Stimulated activated CD8-positive, alpha-beta memory T cell treated with anti-CD3 and anti-CD28 coated beads, Interleukin-7, amount 100 ng/mL, for 4 hours (primary cell): ENCODE measurements around the gene PSMD8.
"Not testable (repeated sequence)": the region's sequence is repeated elsewhere in the genome, so short reads cannot be mapped to it uniquely, and the experiment has no call there.

Experiments used
- DNase-seq, 2 donors: peaks; one replicate each; pipeline ENCODE4 v3.0.0-alpha.2; 2020; ENCODE audit warnings: low read depth in 2 of 2

Gene PSMD8

DNA sequence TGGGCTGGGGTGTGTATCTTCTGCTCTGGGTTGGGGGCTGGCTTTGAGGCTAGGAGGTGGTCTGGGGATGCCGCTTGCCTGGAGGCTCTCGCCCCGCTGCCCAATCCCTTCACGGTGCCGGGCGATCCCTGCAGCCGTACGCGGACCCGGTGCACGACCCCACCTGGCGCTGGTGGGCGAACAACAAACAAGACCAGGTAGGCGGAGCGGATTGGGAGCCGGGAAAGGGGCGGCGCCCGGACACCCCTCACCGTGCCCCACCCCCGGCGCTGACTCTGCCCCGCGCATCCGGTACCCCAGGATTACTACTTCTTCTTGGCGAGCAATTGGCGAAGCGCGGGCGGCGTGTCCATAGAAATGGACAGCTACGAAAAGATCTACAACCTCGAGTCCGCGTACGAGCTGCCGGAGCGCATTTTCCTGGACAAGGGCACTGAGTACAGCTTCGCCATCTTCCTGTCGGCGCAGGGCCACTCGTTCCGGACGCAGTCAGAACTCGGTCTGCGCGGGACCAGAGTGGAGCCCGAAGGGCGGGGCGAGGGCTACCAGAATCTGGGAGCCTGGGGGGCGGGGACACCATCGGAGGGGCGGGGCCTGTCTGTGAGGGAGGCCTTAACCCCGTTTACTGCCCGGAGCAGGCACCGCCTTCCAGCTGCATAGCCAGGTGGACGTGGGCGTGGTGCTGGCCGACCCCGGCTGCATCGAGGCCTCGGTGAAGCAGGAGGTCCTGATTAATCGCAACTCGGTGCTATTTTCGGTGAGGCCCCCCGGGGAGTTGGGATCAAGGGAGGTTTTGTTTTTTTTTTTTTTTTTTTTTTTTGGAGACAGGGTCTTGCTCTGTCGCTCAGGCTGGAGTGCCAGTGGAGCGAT lies 12.1 kb upstream of the PSMD8 start:
- DNase-seq, result peak; percentile 35 to 51

DNA sequence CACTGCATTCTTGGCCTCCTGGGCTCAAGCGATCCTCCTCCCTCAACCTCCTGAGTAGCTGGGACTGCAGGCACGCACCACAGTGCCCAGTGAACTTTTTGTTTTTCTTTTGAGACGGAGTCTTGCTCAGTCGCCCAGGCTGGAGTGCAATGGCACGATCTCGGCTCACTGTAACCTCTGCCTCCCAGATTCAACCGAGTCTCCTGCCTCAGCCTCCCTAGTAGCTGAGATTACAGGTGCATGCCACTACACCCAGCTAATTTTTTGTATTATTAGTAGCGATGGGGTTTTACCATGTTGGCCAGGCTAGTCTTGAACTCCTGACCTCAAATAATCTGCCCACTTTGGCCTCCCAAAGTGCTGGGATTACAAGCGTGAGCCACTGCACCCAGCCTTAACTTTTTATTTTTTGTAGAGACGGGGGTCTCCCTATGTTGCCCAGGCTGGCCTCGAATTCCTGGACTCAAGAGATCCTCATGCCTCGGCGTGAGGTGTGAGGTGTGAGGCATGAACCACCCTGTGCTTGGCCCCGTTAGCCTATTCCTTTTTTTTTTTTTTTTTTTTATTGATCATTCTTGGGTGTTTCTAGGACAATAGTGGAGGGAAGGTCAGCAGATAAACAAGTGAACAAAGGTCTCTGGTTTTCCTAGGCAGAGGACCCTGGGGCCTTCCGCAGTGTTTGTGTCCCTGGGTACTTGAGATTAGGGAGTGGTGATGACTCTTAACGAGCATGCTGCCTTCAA lies 11.3 kb upstream of the PSMD8 start:
- DNase-seq, result not testable (repeated sequence)

DNA sequence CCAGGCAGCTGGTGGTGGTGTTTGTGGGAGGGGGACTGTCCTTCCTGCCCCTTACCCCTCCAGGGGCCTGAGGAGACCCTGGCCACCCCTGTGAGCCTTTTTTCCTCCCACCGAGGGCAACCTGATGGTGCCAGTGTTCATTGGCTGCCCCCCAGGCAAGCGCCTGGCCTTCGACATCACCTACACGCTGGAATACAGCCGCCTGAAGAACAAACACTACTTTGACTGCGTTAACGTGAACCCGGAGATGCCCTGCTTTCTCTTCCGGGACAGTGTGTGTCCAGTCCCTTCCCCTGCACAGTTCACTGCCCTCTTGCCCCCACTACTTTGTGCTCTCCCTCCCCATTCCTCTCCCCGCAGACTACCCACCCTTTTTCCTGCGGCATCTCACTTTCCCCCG lies 7.3 kb upstream of the PSMD8 start:
- no peak for DNase-seq

DNA sequence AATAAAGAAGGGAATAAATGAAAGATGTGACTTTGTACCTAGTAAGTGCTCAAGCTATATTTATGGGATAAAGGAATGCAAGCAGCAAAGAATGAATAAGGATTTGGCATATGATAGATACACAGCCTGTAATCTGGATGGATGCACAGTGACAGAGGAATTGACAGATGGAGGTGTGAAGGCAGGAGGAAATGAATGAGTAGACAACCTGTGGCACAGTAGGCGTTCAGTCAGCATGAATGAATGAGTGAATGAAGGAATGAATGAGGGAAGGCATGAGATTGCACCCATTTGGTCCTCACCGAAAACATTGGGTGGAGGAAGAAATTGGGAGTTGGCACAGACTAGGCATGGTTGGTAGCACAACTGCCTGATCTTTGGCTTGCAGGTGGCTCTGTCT lies 4.8 kb upstream of the PSMD8 start:
- DNase-seq, result no peak

DNA sequence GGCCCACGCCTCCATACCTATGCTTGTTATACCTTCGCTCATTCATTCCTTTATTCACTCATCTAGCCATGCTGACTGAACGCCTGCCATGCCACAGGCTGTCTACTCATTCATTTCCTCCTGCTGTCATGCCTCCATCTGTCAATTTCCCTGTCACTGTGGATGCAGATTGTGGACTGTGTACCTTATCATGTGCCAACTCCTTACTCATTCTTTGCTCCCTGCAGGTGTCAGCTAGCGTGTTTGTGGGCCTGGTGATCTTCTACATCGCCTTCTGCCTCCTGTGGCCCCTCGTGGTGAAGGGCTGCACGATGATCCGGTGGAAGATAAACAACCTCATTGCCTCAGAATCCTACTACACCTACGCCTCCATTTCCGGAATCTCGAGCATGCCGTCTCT lies 4.1 kb upstream of the PSMD8 start:
- DNase-seq, result no peak

DNA sequence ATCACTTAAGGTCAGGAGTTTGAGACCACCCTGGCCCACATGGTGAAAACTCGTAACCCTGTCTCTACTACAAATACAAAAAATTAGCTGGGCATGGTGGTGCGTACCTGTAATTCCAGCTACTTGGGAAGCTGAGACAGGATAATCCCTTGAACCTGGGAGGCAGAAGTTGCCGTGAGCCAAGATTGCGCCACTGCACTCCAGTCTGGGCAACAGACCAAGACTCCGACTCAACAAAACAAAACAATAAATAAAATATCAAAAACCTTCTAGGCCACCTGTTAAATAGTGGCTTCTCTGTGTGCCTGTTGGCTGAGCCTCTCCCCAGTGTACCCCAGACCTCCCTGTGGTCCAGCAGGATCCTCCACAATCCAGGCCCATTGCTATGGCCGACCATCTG lies 3.3 kb upstream of the PSMD8 start:
- DNase-seq, result no peak

DNA sequence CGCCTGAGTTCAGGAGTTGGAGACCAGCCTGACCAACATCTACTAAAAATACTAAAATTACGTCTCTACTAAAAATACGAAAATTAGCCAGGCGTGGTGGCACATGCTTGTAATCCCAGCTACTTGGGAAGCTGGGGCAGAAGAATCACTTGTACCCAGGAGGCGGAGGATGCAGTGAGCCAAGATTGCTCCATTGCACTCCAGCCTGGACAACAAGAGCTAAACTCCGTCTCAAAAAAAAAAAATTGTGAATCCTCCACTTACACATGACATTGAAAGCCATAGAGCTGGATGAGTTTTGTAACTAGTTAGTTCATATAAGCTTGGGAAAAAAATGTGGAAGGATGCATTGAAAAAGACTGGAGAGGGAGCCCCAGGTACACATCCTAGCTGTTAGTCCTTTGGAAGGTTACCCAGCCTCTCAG lies 452 bp upstream of the PSMD8 start:
- DNase-seq, result no peak

DNA sequence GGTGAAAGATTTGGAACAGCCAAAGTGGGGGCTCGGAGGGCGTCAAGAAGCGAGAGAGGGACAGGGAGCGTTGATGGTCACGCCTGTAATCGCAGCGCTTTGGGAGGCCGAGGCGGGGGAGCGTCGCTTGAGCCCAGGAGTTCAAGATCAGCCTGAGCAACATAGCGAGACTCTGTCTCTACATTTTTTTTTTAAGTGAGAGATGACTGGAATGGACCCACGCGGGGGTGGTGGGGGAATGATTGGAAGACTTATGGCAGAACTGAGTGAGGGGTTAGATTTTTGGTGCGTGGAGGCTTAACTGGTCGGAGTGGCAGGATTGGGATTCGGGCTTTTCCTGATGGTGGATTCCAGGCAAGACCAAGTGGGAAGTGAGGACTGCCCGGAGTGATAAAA lies 725 bp downstream of the PSMD8 start:
- DNase-seq, result no peak

DNA sequence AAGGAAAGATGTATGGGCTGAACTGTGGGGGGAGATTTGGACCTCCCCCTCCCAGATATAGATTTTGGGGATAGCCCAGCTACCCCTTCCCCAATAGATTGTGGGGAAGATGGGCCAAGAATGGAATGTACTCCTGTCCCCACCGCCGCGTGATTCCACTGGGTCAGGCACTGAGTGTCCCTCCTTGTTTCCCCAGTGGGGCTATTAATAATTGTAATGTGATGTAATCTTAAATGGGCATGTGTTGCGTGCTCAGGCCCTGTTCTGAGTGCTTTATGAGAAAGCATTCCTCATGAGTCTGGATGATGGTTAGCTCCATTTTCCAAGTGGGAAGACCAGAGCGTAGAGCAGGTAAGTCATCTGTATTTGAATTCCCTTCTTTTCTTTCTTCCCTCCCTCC lies 1.4 kb downstream of the PSMD8 start:
- DNase-seq, result no peak

DNA sequence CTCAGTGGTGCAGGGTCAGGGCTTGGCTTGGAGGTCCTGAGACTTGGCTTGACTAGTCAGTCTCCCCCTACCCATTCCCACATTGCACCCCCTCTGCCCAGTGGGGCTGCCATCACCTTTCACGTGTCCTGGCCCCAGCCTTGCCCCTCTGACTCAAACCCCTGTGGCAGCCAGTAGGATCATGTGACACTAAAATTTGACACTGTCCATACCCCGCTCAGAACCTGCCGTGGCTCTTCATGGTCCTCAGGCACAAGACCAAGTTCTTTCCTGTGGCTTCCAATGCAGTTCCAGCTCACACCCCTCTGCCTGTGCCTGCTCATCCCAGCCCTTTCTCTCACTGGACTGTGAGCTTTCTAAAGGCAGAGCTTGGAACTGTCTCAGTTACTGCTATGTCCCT lies 2.2 kb downstream of the PSMD8 start:
- no peak for DNase-seq

DNA sequence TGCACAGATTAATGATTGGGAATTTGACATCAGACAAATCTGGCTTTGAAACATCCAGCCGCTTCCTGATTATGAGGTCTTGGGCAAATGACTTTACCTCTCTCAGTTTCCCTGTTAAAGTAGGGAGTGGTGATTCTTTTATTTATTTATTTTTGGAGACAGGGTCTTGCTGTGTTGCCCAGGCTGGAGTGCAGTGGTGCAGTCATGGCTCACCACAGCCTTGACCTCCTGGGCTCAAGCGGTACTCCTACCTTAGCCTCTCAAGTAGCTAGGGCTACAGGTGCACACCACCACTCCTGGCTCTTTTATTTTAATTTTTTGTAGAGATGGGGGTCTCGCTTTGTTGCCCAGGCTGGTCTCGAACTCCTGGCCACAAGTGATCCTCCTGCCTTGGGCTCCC lies 2.7 kb downstream of the PSMD8 start:
- no peak for DNase-seq

DNA sequence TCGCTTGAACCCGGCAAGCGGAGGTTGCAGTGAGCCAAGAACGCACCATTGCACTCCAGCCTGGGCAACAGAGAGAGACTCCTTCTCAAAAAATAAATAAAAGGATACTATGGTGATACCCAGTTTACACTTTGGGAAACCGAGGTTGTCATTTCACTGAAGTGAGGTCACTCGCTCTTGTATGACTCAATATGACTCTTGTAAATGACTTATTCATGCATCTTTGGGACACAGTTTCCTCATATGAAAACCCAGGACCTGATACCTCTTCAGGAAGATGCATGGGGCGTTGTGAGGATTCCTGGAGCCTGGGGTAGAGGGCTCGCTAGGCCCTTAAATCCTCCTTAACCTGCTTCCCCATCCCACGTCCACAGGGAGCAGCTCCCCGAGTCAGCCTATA lies 4.5 kb downstream of the PSMD8 start:
- DNase-seq, result no peak

DNA sequence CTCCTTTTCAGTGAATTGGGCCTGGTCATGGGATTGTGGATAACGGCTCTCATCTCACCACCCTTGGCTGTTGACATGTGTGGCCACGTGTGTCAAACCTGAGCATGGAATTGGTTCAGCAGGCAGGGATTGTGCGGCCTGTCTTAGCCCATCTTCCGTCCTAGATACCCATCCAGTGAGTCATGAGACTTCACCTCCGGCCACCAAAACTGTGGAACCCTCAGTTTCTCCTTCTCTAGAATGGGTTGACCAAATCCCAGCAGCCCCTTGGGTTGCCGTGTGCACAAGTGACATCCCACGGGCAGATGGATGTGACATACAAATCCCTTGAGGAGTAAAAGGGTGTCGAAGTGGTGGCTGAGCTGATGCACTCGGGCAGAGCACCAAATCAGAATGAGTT lies 6.8 kb downstream of the PSMD8 start:
- no peak for DNase-seq

DNA sequence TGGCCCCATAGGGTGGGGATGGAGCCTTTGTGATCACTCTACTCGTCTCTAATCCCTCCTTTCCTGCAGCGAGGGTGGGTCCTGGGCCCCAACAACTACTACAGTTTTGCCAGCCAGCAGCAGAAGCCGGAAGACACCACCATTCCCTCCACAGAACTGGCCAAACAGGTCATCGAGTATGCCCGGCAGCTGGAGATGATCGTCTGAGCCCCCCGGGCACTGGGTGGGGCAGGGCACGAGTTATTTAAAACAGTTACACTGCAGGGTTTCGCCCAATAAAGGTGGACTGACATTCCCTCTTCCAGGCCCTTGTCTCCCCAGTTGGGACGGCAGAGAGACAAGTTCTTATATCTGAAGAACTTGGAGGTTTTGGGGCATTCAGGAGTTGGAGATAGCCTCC lies 8.8 kb downstream of the PSMD8 start:
- DNase-seq, result no peak

DNA sequence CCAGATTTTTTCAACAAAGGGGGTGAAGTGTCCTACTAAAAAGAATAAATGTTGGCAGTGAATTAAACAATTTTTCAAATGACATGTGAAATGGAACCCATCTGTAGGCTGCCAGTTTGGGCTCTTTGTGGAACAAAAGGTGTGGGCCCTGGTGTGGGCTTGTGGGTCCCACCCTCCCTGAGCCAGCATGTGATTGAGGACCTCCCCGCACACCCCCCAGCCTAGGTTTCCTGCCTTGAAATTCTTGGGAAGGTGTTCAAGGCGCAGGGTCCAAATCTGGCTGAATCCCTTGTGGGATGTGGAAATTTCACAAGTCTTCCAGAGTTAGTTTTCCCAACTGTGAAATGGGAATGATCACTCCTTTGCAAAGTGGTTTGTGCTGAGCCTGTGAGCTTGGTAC lies 9.4 kb downstream of the PSMD8 start:
- DNase-seq, result no peak

DNA sequence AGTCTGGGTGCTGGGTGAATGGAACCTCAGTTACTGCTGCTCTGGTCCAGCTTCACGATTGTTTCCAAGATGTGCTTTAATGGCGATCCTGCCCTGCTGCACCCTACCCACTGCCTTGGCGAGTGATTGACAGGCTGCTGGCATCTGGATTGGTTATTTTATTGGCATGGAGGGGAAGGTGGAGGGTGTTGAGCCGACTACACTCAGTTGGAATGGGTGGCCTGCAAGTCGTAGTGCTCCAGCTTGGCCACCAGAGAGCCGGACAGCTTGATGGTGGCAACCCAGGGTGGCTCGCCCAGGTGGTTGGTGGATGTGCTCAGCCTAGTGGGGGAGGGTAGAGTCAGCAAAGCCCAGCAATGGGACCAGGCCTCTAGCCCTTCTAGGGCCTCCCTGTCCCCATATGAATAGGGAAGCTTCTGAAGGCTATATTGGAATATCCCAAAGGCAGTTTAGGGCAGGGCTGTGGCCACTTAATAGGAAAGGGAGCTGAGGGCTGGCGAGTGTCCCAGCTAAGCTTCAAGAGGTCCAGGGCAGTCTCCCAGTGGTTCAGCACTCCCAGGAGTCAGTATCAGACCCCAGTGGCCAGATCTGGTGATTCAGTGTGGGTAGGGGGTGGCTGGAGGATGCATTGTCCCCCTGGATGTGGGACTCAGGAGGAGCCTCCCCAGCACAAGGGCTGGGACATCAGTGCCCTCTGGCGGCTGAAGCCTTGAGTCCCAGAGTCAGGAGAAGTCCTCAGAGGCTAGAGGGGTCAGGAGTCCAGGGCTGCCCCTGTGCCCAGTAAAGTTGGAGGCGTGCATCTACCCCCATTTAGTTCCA lies 10.0 kb downstream of the PSMD8 start:
- no peak for DNase-seq

DNA sequence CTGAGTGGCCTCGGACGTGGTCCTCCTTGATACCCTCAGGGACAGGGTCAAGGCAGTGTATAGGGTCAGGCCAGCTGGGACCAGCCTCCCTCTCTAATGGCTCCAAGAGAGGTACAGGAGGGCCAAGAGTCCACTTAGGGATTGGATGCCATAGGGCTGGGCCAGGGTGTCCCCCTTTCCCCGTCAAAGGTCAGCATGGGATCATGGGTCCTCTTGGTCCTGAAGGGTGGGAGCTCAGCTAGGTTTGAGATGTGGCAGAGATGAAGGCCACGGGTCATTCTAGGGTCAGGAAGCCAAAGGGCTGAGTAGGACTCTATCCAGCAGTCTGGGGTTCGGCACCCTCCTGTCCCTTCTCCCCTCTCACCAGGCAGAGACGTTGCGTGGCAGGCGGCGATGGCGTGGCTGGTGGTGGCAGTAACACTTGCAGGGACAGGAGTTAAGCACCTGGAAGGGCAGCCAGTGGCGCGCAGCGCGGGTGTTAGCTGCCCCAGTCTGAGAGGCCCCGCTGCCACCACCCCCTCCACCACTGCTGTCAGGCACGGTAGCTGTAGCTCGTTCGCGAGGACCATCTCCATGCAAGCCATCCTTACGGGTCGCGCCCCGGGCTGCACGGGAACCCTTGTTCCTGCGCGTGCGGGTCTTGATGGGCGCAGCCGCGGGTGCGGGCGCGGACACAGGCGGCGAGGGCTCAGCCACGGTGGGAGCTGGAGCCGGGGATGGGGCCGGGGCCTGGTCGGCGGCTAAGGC lies 10.9 kb downstream of the PSMD8 start:
- no peak for DNase-seq

DNA sequence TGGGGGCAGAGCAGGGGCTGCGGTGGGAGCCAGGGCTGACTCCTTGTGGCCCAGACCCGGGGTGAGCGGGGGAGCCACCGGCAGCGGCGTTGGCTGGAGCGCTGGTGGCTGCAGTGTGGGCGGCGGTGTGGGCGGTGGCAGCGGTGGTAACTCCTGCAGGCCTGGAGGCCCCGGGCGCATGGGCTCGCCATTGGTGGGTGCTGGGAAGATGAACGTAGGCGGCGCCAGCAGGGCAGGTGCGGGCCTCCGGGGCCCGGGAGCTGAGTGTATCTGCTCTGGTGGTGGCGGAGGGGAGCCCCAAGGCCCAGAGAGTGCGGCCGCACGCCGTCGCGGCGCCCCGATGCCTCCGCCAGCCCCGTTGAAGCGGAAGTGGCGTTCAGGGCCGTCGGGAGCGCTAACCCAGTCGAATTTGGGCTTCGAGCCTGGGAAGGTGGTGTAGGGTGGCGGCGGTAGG lies 11.5 kb downstream of the PSMD8 start:
- no peak for DNase-seq

DNA sequence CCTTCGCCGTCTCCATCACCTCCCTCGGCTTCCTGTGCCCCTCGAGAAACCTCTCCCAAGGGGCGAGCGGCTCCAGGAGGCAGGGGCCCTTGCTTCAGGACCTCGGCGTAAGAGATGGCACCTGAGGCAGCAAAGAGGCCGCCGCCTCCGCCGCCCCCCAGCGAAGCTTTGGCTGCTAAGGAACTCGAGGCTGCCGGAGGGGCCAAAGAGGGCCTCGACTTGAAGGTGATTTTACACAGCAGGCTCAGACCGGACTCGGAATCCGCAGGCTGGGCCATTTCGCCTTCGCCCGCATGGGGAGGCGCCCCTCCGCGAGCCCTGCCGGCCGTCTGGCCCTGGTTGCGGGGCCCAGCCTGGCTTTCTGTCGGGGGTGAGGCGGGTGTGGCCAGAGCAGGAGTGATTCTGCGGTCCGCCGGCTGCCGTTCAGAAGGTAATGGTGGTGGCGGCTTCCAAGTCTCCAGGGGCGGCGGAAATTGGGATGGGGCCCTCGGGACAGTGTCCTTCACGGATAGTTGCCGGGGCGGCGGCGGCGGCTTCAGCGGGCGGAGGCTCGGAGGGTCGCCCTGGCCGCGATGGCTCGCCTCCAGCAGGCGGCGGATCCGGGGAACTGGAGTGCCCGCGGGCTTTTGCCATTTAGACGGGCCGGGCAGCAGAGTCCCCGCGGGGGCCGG lies 12.1 kb downstream of the PSMD8 start:
- no peak for DNase-seq

DNA sequence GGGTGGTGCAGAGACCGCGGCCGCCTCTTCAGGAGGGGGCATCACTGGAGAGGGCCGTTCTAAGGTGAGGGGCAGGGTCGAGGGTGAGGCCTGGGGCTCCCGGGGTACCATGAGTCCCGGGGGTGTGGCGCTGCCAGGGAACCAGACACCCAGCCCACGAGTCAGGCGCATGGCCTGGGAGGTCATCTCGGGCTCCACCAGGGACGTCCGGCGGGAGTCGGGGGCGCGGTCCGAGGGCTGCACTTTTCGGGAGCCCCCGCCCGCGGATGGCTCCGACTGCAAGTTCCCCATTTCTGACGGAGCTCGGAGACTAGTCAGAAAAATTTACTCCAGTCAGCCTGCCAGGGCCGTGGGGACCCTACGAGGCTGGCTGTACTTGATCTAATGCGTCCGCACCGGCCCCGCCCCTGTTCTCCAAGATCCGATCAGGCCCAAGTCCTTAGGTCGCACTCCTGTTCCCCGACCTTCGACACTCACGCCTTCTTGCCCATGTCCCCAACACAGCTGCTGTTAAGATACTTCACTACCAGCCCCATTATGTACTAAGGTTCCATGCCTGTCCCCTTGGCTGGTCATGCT lies 12.7 kb downstream of the PSMD8 start:
- no peak for DNase-seq
